ENCODE results near the gene CENPS. TPM values are rescaled to one million over a fixed set of nuclear protein-coding genes. Genes with fewer than 3 reads are reported as not detected.
A peak's percentile ranks its signal among the peaks of the same experiment; 100 is the strongest.

Gene CENPS
- total and polyA plus RNA-seq, 2 of the 13 experiments (the other 11 are each of a cell fraction or from before 2014, with no cell fraction given): 3.3 to 22.0 TPM

GRCh38 chr1:10430216-10431069 lies at the start of gene CENPS (continued):
- TF ChIP-seq TEF (CRISPR knock-in tag; IDR thresholded peaks at IDR 0.05): 0 out of 2 replicates have a peak, but pooled peaks have one; percentile 38
- TF ChIP-seq ZNF354B (CRISPR knock-in tag; IDR thresholded peaks at IDR 0.05): 0 out of 2 replicates have a peak, but pooled peaks have one; percentile 70
- TF ChIP-seq ZNF10 (CRISPR knock-in tag; IDR thresholded peaks at IDR 0.05; ENCODE audit: borderline replicate concordance, low read depth): no peak
- TF ChIP-seq TBP (CRISPR knock-in tag; IDR thresholded peaks at IDR 0.05): no peak
- peak; percentile 66; the same call in 1 of the 2 replicates for TF ChIP-seq ZNF615 (CRISPR knock-in tag; IDR thresholded peaks at IDR 0.05; ENCODE audit: borderline replicate concordance)
- 0 out of 2 replicates have a peak, but pooled peaks have one; percentile 17 for TF ChIP-seq MAF1 (CRISPR knock-in tag; IDR thresholded peaks at IDR 0.05; ENCODE audit: borderline replicate concordance)
- TF ChIP-seq PTBP1 (IDR thresholded peaks at IDR 0.05; ENCODE audit: low read depth, low read length, poor library complexity, severe bottlenecking): no peak
- TF ChIP-seq ZNF546 (CRISPR knock-in tag; conservative IDR thresholded peaks at IDR 0.05): peak; percentile 97
- TF ChIP-seq MEF2D (CRISPR knock-in tag; IDR thresholded peaks at IDR 0.05): 0 out of 2 replicates have a peak, but pooled peaks have one; percentile 19
- TF ChIP-seq, protein P1, sequence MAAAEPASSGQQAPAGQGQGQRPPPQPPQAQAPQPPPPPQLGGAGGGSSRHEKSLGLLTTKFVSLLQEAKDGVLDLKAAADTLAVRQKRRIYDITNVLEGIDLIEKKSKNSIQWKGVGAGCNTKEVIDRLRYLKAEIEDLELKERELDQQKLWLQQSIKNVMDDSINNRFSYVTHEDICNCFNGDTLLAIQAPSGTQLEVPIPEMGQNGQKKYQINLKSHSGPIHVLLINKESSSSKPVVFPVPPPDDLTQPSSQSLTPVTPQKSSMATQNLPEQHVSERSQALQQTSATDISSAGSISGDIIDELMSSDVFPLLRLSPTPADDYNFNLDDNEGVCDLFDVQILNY (CRISPR knock-in tag; conservative IDR thresholded peaks at IDR 0.05): peak; percentile 100
- peak; percentile 98 for TF ChIP-seq DZIP1 (CRISPR knock-in tag; IDR thresholded peaks at IDR 0.05)
- TF ChIP-seq SP2 (CRISPR knock-in tag; IDR thresholded peaks at IDR 0.05): 0 out of 2 replicates have a peak, but pooled peaks have one; percentile 13
- peak; percentile 46; the same call in 1 of the 2 replicates for TF ChIP-seq TEAD2 (CRISPR knock-in tag; IDR thresholded peaks at IDR 0.05)
- TF ChIP-seq TBX3 (IDR thresholded peaks at IDR 0.05; ENCODE audit: borderline replicate concordance): peak; percentile 2; the same call in 1 of the 2 replicates
- TF ChIP-seq JDP2 (CRISPR knock-in tag; IDR thresholded peaks at IDR 0.05; ENCODE audit: borderline replicate concordance): peak; percentile 74
- TF ChIP-seq ZNF788 (CRISPR knock-in tag; IDR thresholded peaks at IDR 0.05; ENCODE audit: borderline replicate concordance): peak; percentile 75; the same call in 1 of the 2 replicates
- peak; percentile 9; the same call in 1 of the 2 replicates for TF ChIP-seq ETV5 (CRISPR knock-in tag; IDR thresholded peaks at IDR 0.05; ENCODE audit: borderline replicate concordance)
- peak; percentile 22 for TF ChIP-seq GMEB2 (CRISPR knock-in tag; IDR thresholded peaks at IDR 0.05; ENCODE audit: low read depth)
- TF ChIP-seq HOXA7 (CRISPR knock-in tag; IDR thresholded peaks at IDR 0.05): peak; percentile 97
- peak; percentile 82 for TF ChIP-seq TEAD3 (CRISPR knock-in tag; optimal IDR thresholded peaks at IDR 0.05; ENCODE audit: borderline replicate concordance)
- TF ChIP-seq AKAP8 (CRISPR knock-in tag; IDR thresholded peaks at IDR 0.05): 0 out of 2 replicates have a peak, but pooled peaks have one; percentile 48
- no peak for TF ChIP-seq MLLT10 (CRISPR knock-in tag; IDR thresholded peaks at IDR 0.05)
- TF ChIP-seq PHF21A (CRISPR knock-in tag; IDR thresholded peaks at IDR 0.05): 0 out of 2 replicates have a peak, but pooled peaks have one; percentile 23
- TF ChIP-seq RARA (CRISPR knock-in tag; IDR thresholded peaks at IDR 0.05): peak; percentile 24
